H9 (cell line): ENCODE measurements around the gene KCNMA1. TPM values are rescaled to one million over a fixed set of nuclear protein-coding genes. Genes with fewer than 3 reads are reported as not detected.

Experiments
- DNase-seq: peaks from one replicate; pipeline ENCODE4 v3.0.0-alpha.2; 2017
- H2AFZ ChIP-seq: one replicate; pipeline ENCODE4 v1.6.1; 2013; ENCODE audit warnings: mild to moderate bottlenecking, low read length, control low read depth, moderate library complexity
- H2AK5ac ChIP-seq: 2 replicates; pipeline ENCODE4 v1.6.1; 2013; ENCODE audit warnings: low read length, control low read depth, mixed read lengths; ENCODE audit not compliant: insufficient read length
- H2BK120ac ChIP-seq: one replicate; pipeline ENCODE4 v1.6.1; 2013; ENCODE audit warnings: low read depth, mild to moderate bottlenecking, low read length, control low read depth, inconsistent platforms; ENCODE audit not compliant: poor library complexity, severe bottlenecking
- H2BK12ac ChIP-seq: 2 replicates; pipeline ENCODE4 v1.6.1; 2013; ENCODE audit warnings: low read length, control low read depth, mixed read lengths, low read depth; ENCODE audit not compliant: insufficient read length
- H2BK15ac ChIP-seq: 2 replicates; pipeline ENCODE4 v1.6.1; 2013; ENCODE audit warnings: low read depth, low read length, control low read depth
- H2BK20ac ChIP-seq: one replicate; pipeline ENCODE4 v1.6.1; 2013; ENCODE audit warnings: low read depth, mild to moderate bottlenecking, low read length, control low read depth, inconsistent platforms; ENCODE audit not compliant: poor library complexity, severe bottlenecking
- H2BK5ac ChIP-seq: 2 replicates; pipeline ENCODE4 v1.6.1; 2013; ENCODE audit warnings: low read length, control low read depth, mixed read lengths; ENCODE audit not compliant: insufficient read length
- H3K14ac ChIP-seq: 2 replicates; pipeline ENCODE4 v1.6.1; 2013; ENCODE audit warnings: low read length, control low read depth; ENCODE audit not compliant: insufficient read depth
- H3K18ac ChIP-seq: 2 replicates; pipeline ENCODE4 v1.6.1; 2013; ENCODE audit warnings: low read depth, mild to moderate bottlenecking, mixed read lengths, low read length, control low read depth; ENCODE audit not compliant: insufficient read length
- H3K23ac ChIP-seq: 2 replicates; pipeline ENCODE4 v1.6.1; 2013; ENCODE audit warnings: low read length, control low read depth, mixed read lengths, low read depth; ENCODE audit not compliant: insufficient read length
- H3K23me2 ChIP-seq: 2 replicates; pipeline ENCODE4 v1.6.1; 2013; ENCODE audit warnings: low read depth, mild to moderate bottlenecking, mixed read lengths, low read length, control low read depth; ENCODE audit not compliant: insufficient read length, poor library complexity, severe bottlenecking
- H3K27ac ChIP-seq: 2 replicates; pipeline ENCODE4 v1.5.1; 2013; ENCODE audit warnings: low read length, control low read depth, mixed read lengths, low read depth; ENCODE audit not compliant: insufficient read length
- H3K27me3 ChIP-seq: 2 replicates; pipeline ENCODE4 v1.6.1; 2013; ENCODE audit warnings: low read length, control low read depth, inconsistent platforms; ENCODE audit not compliant: insufficient read depth
- H3K4ac ChIP-seq: 2 replicates; pipeline ENCODE4 v1.6.1; 2013; ENCODE audit warnings: low read depth, mild to moderate bottlenecking, control low read depth, inconsistent platforms, low read length, moderate library complexity
- H3K4me1 ChIP-seq: 2 replicates; pipeline ENCODE4 v1.6.1; 2013; ENCODE audit warnings: low read length, control low read depth, inconsistent platforms; ENCODE audit not compliant: insufficient read depth
- H3K4me2 ChIP-seq: 2 replicates; pipeline ENCODE4 v1.6.1; 2013; ENCODE audit warnings: low read length, control low read depth, mixed read lengths; ENCODE audit not compliant: insufficient read length, insufficient read depth
- H3K56ac ChIP-seq: 2 replicates; pipeline ENCODE4 v1.6.1; 2013; ENCODE audit warnings: low read depth, mild to moderate bottlenecking, mixed read lengths, low read length, control low read depth; ENCODE audit not compliant: insufficient read length
- H3K79me1 ChIP-seq: 2 replicates; pipeline ENCODE4 v1.6.1; 2013; ENCODE audit warnings: low read depth, mild to moderate bottlenecking, moderate library complexity, low read length, control low read depth, inconsistent platforms; ENCODE audit not compliant: insufficient read depth, poor library complexity, severe bottlenecking
- H3K79me2 ChIP-seq: 2 replicates; pipeline ENCODE4 v1.6.1; 2013; ENCODE audit warnings: low read length, control low read depth, inconsistent platforms; ENCODE audit not compliant: insufficient read depth
- H3K9ac ChIP-seq: 2 replicates; pipeline ENCODE4 v1.6.1; 2013; ENCODE audit warnings: low read length, control low read depth, mixed read lengths; ENCODE audit not compliant: insufficient read length; ENCODE audit errors: extremely low read depth
- H3K9me3 ChIP-seq: one replicate; pipeline ENCODE4 v1.6.1; 2013; ENCODE audit warnings: low read depth, low read length, inconsistent platforms; ENCODE audit not compliant: control insufficient read depth
- H3T11ph ChIP-seq: one replicate; pipeline ENCODE4 v1.6.1; 2013; ENCODE audit warnings: mild to moderate bottlenecking, low read length, control low read depth, inconsistent platforms
- H4K20me1 ChIP-seq: one replicate; pipeline ENCODE4 v1.6.1; 2013; ENCODE audit not compliant: control insufficient read depth, insufficient read length, insufficient read depth
- H4K5ac ChIP-seq: 2 replicates; pipeline ENCODE4 v1.6.1; 2013; ENCODE audit warnings: low read depth, mild to moderate bottlenecking, mixed read lengths, low read length, control low read depth; ENCODE audit not compliant: insufficient read length
- H4K8ac ChIP-seq: replicated peaks from 2 replicates; pipeline ENCODE4 v1.6.1; 2013; ENCODE audit warnings: low read length, control low read depth, mixed read lengths, low read depth; ENCODE audit not compliant: insufficient read length
- H4K91ac ChIP-seq: 2 replicates; pipeline ENCODE4 v1.6.1; 2013; ENCODE audit warnings: low read depth, mild to moderate bottlenecking, moderate library complexity, mixed read lengths, low read length, control low read depth; ENCODE audit not compliant: insufficient read length
- H3K27ac Mint-ChIP-seq, 3 experiments: 2 replicates in 2 of 3; 3 replicates in 1 of 3; pipeline ENCODE4 v1.8.0; 2020 to 2021; ENCODE audit warnings: mixed read lengths in 3 of 3, mild to moderate bottlenecking in 1 of 3, moderate library complexity in 1 of 3
- H3K27me3 Mint-ChIP-seq: 2 replicates; pipeline ENCODE4 v1.8.0; 2021; ENCODE audit warnings: low read depth, mild to moderate bottlenecking, moderate library complexity, mixed read lengths
- H3K36me3 Mint-ChIP-seq, 3 experiments: 2 replicates in 2 of 3; 3 replicates in 1 of 3; pipeline ENCODE4 v1.8.0; 2020 to 2021; ENCODE audit warnings: low read depth in 3 of 3, mixed read lengths in 3 of 3; ENCODE audit not compliant: insufficient read depth in 1 of 3
- H3K4me1 Mint-ChIP-seq, 2 experiments: 2 replicates each; pipeline ENCODE4 v1.8.0; 2020; ENCODE audit warnings: mixed read lengths in 2 of 2
- H3K4me3 Mint-ChIP-seq, 2 experiments: 2 replicates in 1 of 2; 3 replicates in 1 of 2; pipeline ENCODE4 v1.8.0; 2020 to 2021; ENCODE audit warnings: mild to moderate bottlenecking in 2 of 2, mixed read lengths in 2 of 2, moderate library complexity in 1 of 2
- H3K9me3 Mint-ChIP-seq, 2 experiments: 2 replicates in 1 of 2; 3 replicates in 1 of 2; pipeline ENCODE4 v1.8.0; 2020; ENCODE audit warnings: mild to moderate bottlenecking in 2 of 2, mixed read lengths in 2 of 2, moderate library complexity in 1 of 2
- WGBS: extraction: QIAGEN DNeasy Blood & Tissue Kit; methylation state at CpG from one replicate; pipeline ENCODE4 v1.1.7; 2013; ENCODE audit warnings: missing lambda C conversion rate, low lambda C conversion rate, mixed read lengths; ENCODE audit not compliant: insufficient read length; ENCODE audit errors: extremely low coverage; 5-methylcytosine and 5-hydroxymethylcytosine counted together
- total RNA-seq: library from RNA; stranded (reverse); gene quantifications from 2 replicates; pipeline ENCODE4 v1.2.1, GENCODE V29; 2021
- TF ChIP-seq, protein P1 (sequence below): fragments of 200-600 bp; sonication (generic); conservative IDR thresholded peaks from 3 replicates; pipeline ENCODE4 v1.8.0; 2021; ENCODE audit warnings: antibody characterized with exemption, mild to moderate bottlenecking

The KCNMA1 gene
- total RNA-seq, 1 experiment from 2014 or later = 2.0 TPM

DNA sequence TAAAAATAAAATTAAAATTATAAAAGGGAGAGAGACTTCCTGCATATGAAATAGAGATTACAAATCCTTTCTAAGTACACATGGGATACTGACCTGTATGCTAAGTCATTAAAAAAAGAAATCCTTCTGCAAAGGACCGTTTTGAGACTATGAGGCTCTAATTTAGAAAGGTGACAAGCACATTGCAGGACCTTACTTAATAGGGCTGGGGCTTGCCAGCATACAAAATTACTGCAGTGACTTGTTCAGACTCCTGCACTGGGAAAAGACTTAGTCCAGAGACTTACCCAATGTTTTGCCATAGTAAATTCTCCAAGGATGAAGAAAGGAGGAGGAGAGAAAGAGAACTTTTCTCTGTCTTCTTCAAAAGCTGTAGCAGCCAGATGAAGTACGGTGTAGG is 193.6 kb downstream of the KCNMA1 start:
- H3K79me1 ChIP-seq = no peaks in the 10 kb centered on the region
- no peak overlapping the region for H3K27ac ChIP-seq
- H2BK120ac ChIP-seq = no peak overlapping the region
- H4K20me1 ChIP-seq = no peaks in the 10 kb centered on the region
- Mint-ChIP-seq H3K27me3 (peaks cover 3% of the 10 kb centered on the region), H3K36me3 (no peaks in the 10 kb centered on the region), H3K4me1 (peaks cover 14 to 27% of the 10 kb centered on the region in 2 experiments), H3K27ac (no peak overlapping the region), H3K4me3 (no peak overlapping the region), H3K9me3 (no peaks in the 10 kb centered on the region)
- H4K91ac ChIP-seq = no peak overlapping the region
- H3K56ac ChIP-seq = no peak overlapping the region
- DNase-seq = no peak
- H3K4me1 ChIP-seq = no peaks in the 10 kb centered on the region
- no peak overlapping the region for H2BK15ac ChIP-seq
- no peak overlapping the region for H2BK20ac ChIP-seq
- no peak overlapping the region for H2AK5ac ChIP-seq
- no peak overlapping the region for H3K18ac ChIP-seq
- no peak overlapping the region for H3K4ac ChIP-seq
- no peaks in the 10 kb centered on the region for H3K79me2 ChIP-seq
- no peak overlapping the region for H2AFZ ChIP-seq
- no peak overlapping the region for H3K23ac ChIP-seq
- H2BK5ac ChIP-seq = no peak overlapping the region
- no peak overlapping the region for H3T11ph ChIP-seq
- no peaks in the 10 kb centered on the region for H3K27me3 ChIP-seq
- H3K14ac ChIP-seq = no peak overlapping the region
- H3K9ac ChIP-seq = no peak overlapping the region
- TF ChIP-seq, protein P1, sequence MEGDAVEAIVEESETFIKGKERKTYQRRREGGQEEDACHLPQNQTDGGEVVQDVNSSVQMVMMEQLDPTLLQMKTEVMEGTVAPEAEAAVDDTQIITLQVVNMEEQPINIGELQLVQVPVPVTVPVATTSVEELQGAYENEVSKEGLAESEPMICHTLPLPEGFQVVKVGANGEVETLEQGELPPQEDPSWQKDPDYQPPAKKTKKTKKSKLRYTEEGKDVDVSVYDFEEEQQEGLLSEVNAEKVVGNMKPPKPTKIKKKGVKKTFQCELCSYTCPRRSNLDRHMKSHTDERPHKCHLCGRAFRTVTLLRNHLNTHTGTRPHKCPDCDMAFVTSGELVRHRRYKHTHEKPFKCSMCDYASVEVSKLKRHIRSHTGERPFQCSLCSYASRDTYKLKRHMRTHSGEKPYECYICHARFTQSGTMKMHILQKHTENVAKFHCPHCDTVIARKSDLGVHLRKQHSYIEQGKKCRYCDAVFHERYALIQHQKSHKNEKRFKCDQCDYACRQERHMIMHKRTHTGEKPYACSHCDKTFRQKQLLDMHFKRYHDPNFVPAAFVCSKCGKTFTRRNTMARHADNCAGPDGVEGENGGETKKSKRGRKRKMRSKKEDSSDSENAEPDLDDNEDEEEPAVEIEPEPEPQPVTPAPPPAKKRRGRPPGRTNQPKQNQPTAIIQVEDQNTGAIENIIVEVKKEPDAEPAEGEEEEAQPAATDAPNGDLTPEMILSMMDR = no peak
- no peak overlapping the region for H2BK12ac ChIP-seq
- H4K8ac ChIP-seq = no peak overlapping the region
- no peaks in the 10 kb centered on the region for H3K9me3 ChIP-seq
- H3K4me2 ChIP-seq = no peak overlapping the region
- no peak overlapping the region for H4K5ac ChIP-seq
- H3K23me2 ChIP-seq = no peaks in the 10 kb centered on the region
- no CpG with 5 or more reads among the region's 2 CpGs for WGBS
